D721Med (cell line): ENCODE results near the gene DPP10.

ENCODE experiments used
- DNase-seq: peaks from one replicate; pipeline ENCODE4 v3.0.0; 2011; ENCODE audit warnings: low spot score; ENCODE audit not compliant: insufficient read length
- FAIRE-seq: peaks from 2 replicates; lab custom pipeline; 2011; peaks lifted over from hg19 to GRCh38; lab: Jason Lieb, UNC
- TF ChIP-seq, protein P1 (sequence below): IDR thresholded peaks from 2 replicates; pipeline ENCODE4 v1.5.1; 2012; ENCODE audit warnings: mild to moderate bottlenecking, control low read depth; ENCODE audit not compliant: insufficient read depth; ENCODE audit errors: missing control alignments

Gene DPP10

DNA sequence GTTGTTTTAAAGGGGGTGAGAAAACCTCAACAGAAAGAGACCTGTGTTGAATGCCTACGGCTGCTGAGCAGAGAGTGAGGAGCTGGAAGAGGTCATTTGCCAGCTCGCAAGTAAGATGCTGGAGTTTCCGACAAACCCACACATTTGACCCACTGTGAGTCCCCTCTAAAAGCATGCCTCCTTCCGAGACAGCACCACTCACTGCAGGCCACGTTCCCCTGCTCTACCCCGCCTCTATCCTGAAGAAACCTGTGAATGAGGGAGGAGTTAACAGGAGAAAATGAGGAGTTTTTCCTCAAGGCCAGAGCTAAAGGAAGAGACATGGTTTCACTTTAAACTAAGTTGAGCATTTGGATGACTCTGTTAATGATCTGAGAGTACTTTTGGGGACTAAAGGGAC is 188.7 kb downstream of the DPP10 start:
- DNase-seq (no peak), FAIRE-seq (no peak)
- TF ChIP-seq, protein P1, sequence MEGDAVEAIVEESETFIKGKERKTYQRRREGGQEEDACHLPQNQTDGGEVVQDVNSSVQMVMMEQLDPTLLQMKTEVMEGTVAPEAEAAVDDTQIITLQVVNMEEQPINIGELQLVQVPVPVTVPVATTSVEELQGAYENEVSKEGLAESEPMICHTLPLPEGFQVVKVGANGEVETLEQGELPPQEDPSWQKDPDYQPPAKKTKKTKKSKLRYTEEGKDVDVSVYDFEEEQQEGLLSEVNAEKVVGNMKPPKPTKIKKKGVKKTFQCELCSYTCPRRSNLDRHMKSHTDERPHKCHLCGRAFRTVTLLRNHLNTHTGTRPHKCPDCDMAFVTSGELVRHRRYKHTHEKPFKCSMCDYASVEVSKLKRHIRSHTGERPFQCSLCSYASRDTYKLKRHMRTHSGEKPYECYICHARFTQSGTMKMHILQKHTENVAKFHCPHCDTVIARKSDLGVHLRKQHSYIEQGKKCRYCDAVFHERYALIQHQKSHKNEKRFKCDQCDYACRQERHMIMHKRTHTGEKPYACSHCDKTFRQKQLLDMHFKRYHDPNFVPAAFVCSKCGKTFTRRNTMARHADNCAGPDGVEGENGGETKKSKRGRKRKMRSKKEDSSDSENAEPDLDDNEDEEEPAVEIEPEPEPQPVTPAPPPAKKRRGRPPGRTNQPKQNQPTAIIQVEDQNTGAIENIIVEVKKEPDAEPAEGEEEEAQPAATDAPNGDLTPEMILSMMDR, result no peak

DNA sequence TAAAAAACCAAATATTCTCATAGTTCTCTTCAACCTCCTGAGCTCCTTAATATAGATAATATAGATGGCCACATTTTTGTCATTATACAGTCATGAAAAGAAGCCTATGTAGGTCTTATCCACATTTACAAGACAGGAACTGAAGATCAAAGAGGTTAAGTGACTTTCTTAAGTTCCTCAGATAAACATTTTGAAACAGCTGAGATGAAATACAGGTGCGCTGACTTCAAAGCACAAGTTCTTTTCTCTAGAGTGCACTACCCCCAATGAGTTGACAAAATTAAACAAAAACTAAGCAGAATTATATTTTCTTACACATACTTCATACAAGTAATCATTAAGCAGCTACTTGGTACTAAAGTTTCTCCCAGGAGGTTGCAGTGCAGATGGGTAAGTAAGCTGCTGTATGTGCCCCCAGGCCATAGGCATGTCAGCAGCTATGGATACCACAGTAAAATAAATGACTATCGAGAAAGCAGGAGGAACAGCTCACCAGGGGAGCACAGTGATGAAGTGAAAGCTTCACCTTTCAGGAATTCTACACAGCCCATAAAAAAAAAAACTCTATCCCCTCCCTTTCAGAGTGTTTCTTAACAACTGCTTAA is 199.8 kb downstream of the DPP10 start:
- TF ChIP-seq, protein P1, result no peak
- FAIRE-seq (no peak), DNase-seq (no peak)

DNA sequence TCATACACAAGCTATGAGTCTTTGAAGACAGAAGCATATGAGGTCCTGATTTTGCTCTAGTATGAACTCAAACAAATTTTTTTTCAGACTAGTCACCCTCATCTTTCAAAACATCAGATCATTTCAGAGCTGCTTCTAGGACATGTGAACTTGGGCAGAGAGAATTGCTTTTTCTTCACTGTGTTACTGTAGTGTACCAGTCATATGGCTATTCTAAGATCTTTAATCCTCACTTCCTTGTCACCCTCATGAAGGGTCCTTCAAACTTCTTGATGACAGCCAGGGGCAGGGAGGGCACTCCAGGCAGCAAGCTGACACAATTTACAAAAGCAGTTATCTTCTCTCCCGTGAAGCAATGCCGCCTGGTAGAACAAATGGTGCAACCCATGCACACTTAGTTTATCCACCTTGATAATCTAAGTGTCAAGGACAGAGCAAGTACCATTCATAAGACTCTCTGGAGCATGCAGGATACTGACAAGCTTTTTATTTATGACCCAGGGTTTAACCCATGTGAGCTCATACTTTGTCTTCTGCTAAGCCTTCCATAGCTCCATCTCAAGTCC is 200.6 kb downstream of the DPP10 start:
- DNase-seq (no peak), FAIRE-seq (no peak)
- TF ChIP-seq, protein P1, result no peak

DNA sequence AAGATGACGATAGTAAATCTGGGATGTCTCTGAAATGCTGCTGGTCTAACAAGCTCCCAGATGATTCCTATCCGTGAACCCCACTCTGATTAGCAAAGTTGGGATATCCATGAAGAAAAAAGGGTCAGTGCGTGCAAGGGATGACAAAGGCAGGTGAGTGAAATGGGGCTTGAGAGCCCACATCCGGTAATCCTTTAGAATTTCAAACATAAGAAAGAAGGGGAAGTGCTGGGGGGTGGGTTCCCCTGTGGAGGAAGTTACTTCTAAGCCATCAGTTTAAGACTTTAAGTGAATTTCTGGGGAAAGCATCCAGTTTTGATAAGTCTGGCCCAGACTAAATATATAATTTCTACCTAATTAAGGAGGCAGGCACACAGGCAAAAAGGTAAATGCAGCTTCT is 209.5 kb downstream of the DPP10 start:
- DNase-seq, result no peak
- no peak for FAIRE-seq
- TF ChIP-seq, protein P1, result no peak

- TF ChIP-seq, protein P1, result no peak
- FAIRE-seq (no peak), DNase-seq (no peak)
Observed at GRCh38 chr2:114659880-114660279, 217.4 kb downstream of the DPP10 start.

GRCh38 chr2:114661971-114662939 is 219.8 kb downstream of the DPP10 start:
- no peak for FAIRE-seq
- TF ChIP-seq, protein P1, result no peak
- DNase-seq, result no peak
